T-helper 9 cell (primary cell): Measurements from ENCODE around the gene FNDC3B.
"Not testable (repeated sequence)": the region's sequence is repeated elsewhere in the genome, so short reads cannot be mapped to it uniquely, and the experiment has no call there.

Source experiments
- DNase-seq: peaks from one replicate; pipeline ENCODE4 v3.0.0-alpha.2; 2020

Gene FNDC3B

GRCh38 chr3:172246107-172246844 is 206.9 kb downstream of the FNDC3B start:
- DNase-seq: no peak

- no peak for DNase-seq
These were observed 208.3 kb downstream of the FNDC3B start for GRCh38 chr3:172247525-172248274.

GRCh38 chr3:172249039-172249438 is 209.7 kb downstream of the FNDC3B start:
- DNase-seq: no peak

- DNase-seq: no peak
These were observed 211.8 kb downstream of the FNDC3B start for GRCh38 chr3:172251211-172251610.

- DNase-seq: no peak
These were observed 213.8 kb downstream of the FNDC3B start for GRCh38 chr3:172253200-172253599.

- DNase-seq: no peak
These were observed 215.2 kb downstream of the FNDC3B start for GRCh38 chr3:172254542-172254941.

GRCh38 chr3:172255321-172255720 is 215.9 kb downstream of the FNDC3B start:
- DNase-seq: not testable (repeated sequence)

GRCh38 chr3:172256101-172256734 is 216.8 kb downstream of the FNDC3B start:
- DNase-seq: no peak

- DNase-seq: no peak
These were observed 218.4 kb downstream of the FNDC3B start for GRCh38 chr3:172257648-172258400.

- no peak for DNase-seq
These were observed 219.2 kb downstream of the FNDC3B start for GRCh38 chr3:172258624-172259023.

- DNase-seq: no peak
These were observed 219.7 kb downstream of the FNDC3B start for GRCh38 chr3:172259111-172259541.

- no peak for DNase-seq
These were observed 220.4 kb downstream of the FNDC3B start for GRCh38 chr3:172259726-172260248.

- DNase-seq: no peak
These were observed 221.0 kb downstream of the FNDC3B start for GRCh38 chr3:172260381-172260780.

GRCh38 chr3:172261054-172261453 is 221.7 kb downstream of the FNDC3B start:
- no peak for DNase-seq

- no peak for DNase-seq
These were observed 223.7 kb downstream of the FNDC3B start for GRCh38 chr3:172262991-172263608.

- DNase-seq: no peak
These were observed 224.6 kb downstream of the FNDC3B start for GRCh38 chr3:172263781-172264486.

GRCh38 chr3:172266103-172266502 is 226.7 kb downstream of the FNDC3B start:
- DNase-seq: no peak

GRCh38 chr3:172268425-172268824 is 229.0 kb downstream of the FNDC3B start:
- no peak for DNase-seq

GRCh38 chr3:172268868-172269267 is 229.5 kb downstream of the FNDC3B start:
- no peak for DNase-seq

GRCh38 chr3:172270557-172271166 is 231.3 kb downstream of the FNDC3B start:
- no peak for DNase-seq

GRCh38 chr3:172271386-172271976 is 232.1 kb downstream of the FNDC3B start:
- DNase-seq: no peak
